Activated T-cell treated with anti-CD3 and anti-CD28 coated beads, Interleukin-2, amount 50 U/mL, for 48 hours (primary cell): ENCODE data around the gene WSCD2.
"Not testable (repeated sequence)": the region's sequence is repeated elsewhere in the genome, so short reads cannot be mapped to it uniquely, and the experiment has no call there.

ENCODE experiments used
- DNase-seq, 2 experiments: peaks; one replicate each; pipeline ENCODE4 v3.0.0-alpha.2; 2020

The WSCD2 gene

GRCh38 chr12:108204117-108204987, 75.3 kb downstream of the WSCD2 start:
- no peak for DNase-seq

- DNase-seq, result no peak
Measured at GRCh38 chr12:108205864-108206263, 76.8 kb downstream of the WSCD2 start.

GRCh38 chr12:108207791-108208730, 79.0 kb downstream of the WSCD2 start:
- DNase-seq, result no peak

GRCh38 chr12:108210001-108210400, 80.9 kb downstream of the WSCD2 start:
- DNase-seq, result no peak

GRCh38 chr12:108211157-108211556, 82.1 kb downstream of the WSCD2 start:
- DNase-seq, result no peak

GRCh38 chr12:108213871-108214445, 84.9 kb downstream of the WSCD2 start:
- DNase-seq, result no peak

- peak; percentile 21 to 27 for DNase-seq
Measured at GRCh38 chr12:108214486-108214885, 85.4 kb downstream of the WSCD2 start.

- DNase-seq, result no peak
Measured at GRCh38 chr12:108215458-108215857, 86.4 kb downstream of the WSCD2 start.

- no peak for DNase-seq
Measured at GRCh38 chr12:108218921-108219320, 89.8 kb downstream of the WSCD2 start.

- not testable (repeated sequence) for DNase-seq
Measured at GRCh38 chr12:108225101-108225500, 96.0 kb downstream of the WSCD2 start.

- no peak for DNase-seq
Measured at GRCh38 chr12:108226866-108227265, 97.8 kb downstream of the WSCD2 start.

- DNase-seq, result no peak
Measured at GRCh38 chr12:108228746-108229145, 99.7 kb downstream of the WSCD2 start.

GRCh38 chr12:108231109-108231905, 102.2 kb downstream of the WSCD2 start:
- DNase-seq, result no peak

GRCh38 chr12:108231909-108232434, 102.9 kb downstream of the WSCD2 start:
- DNase-seq, result no peak

- DNase-seq, result no peak
Measured at GRCh38 chr12:108232565-108232964, 103.5 kb downstream of the WSCD2 start.

GRCh38 chr12:108234158-108234557, 105.1 kb downstream of the WSCD2 start:
- no peak for DNase-seq

GRCh38 chr12:108235197-108235984, 106.3 kb downstream of the WSCD2 start:
- no peak for DNase-seq

- no peak for DNase-seq
Measured at GRCh38 chr12:108235985-108236263, 106.8 kb downstream of the WSCD2 start.

GRCh38 chr12:108236366-108236765, 107.3 kb downstream of the WSCD2 start:
- DNase-seq, result no peak

- no peak for DNase-seq
Measured at GRCh38 chr12:108237272-108237671, 108.2 kb downstream of the WSCD2 start.

- no peak for DNase-seq
Measured at GRCh38 chr12:108238474-108238873, 109.4 kb downstream of the WSCD2 start.

- DNase-seq, result no peak
Measured at GRCh38 chr12:108239378-108239777, 110.3 kb downstream of the WSCD2 start.
